H9 (cell line): ENCODE measurements around the gene PDE4A. TPM values are rescaled to one million over a fixed set of nuclear protein-coding genes. Genes with fewer than 3 reads are reported as not detected.
"Not testable (repeated sequence)": the region's sequence is repeated elsewhere in the genome, so short reads cannot be mapped to it uniquely, and the experiment has no call there.

Source experiments
- DNase-seq: peaks from one replicate; pipeline ENCODE4 v3.0.0-alpha.2; 2017
- H2AFZ ChIP-seq: one replicate; pipeline ENCODE4 v1.6.1; 2013; ENCODE audit warnings: mild to moderate bottlenecking, low read length, control low read depth, moderate library complexity
- H2AK5ac ChIP-seq: 2 replicates; pipeline ENCODE4 v1.6.1; 2013; ENCODE audit warnings: low read length, control low read depth, mixed read lengths; ENCODE audit not compliant: insufficient read length
- H2BK120ac ChIP-seq: one replicate; pipeline ENCODE4 v1.6.1; 2013; ENCODE audit warnings: low read depth, mild to moderate bottlenecking, low read length, control low read depth, inconsistent platforms; ENCODE audit not compliant: poor library complexity, severe bottlenecking
- H2BK12ac ChIP-seq: 2 replicates; pipeline ENCODE4 v1.6.1; 2013; ENCODE audit warnings: low read length, control low read depth, mixed read lengths, low read depth; ENCODE audit not compliant: insufficient read length
- H2BK15ac ChIP-seq: 2 replicates; pipeline ENCODE4 v1.6.1; 2013; ENCODE audit warnings: low read depth, low read length, control low read depth
- H2BK20ac ChIP-seq: one replicate; pipeline ENCODE4 v1.6.1; 2013; ENCODE audit warnings: low read depth, mild to moderate bottlenecking, low read length, control low read depth, inconsistent platforms; ENCODE audit not compliant: poor library complexity, severe bottlenecking
- H2BK5ac ChIP-seq: 2 replicates; pipeline ENCODE4 v1.6.1; 2013; ENCODE audit warnings: low read length, control low read depth, mixed read lengths; ENCODE audit not compliant: insufficient read length
- H3K14ac ChIP-seq: 2 replicates; pipeline ENCODE4 v1.6.1; 2013; ENCODE audit warnings: low read length, control low read depth; ENCODE audit not compliant: insufficient read depth
- H3K18ac ChIP-seq: 2 replicates; pipeline ENCODE4 v1.6.1; 2013; ENCODE audit warnings: low read depth, mild to moderate bottlenecking, mixed read lengths, low read length, control low read depth; ENCODE audit not compliant: insufficient read length
- H3K23ac ChIP-seq: 2 replicates; pipeline ENCODE4 v1.6.1; 2013; ENCODE audit warnings: low read length, control low read depth, mixed read lengths, low read depth; ENCODE audit not compliant: insufficient read length
- H3K23me2 ChIP-seq: 2 replicates; pipeline ENCODE4 v1.6.1; 2013; ENCODE audit warnings: low read depth, mild to moderate bottlenecking, mixed read lengths, low read length, control low read depth; ENCODE audit not compliant: insufficient read length, poor library complexity, severe bottlenecking
- H3K27ac ChIP-seq: 2 replicates; pipeline ENCODE4 v1.5.1; 2013; ENCODE audit warnings: low read length, control low read depth, mixed read lengths, low read depth; ENCODE audit not compliant: insufficient read length
- H3K27me3 ChIP-seq: 2 replicates; pipeline ENCODE4 v1.6.1; 2013; ENCODE audit warnings: low read length, control low read depth, inconsistent platforms; ENCODE audit not compliant: insufficient read depth
- H3K4ac ChIP-seq: 2 replicates; pipeline ENCODE4 v1.6.1; 2013; ENCODE audit warnings: low read depth, mild to moderate bottlenecking, control low read depth, inconsistent platforms, low read length, moderate library complexity
- H3K4me1 ChIP-seq: 2 replicates; pipeline ENCODE4 v1.6.1; 2013; ENCODE audit warnings: low read length, control low read depth, inconsistent platforms; ENCODE audit not compliant: insufficient read depth
- H3K4me2 ChIP-seq: 2 replicates; pipeline ENCODE4 v1.6.1; 2013; ENCODE audit warnings: low read length, control low read depth, mixed read lengths; ENCODE audit not compliant: insufficient read length, insufficient read depth
- H3K56ac ChIP-seq: 2 replicates; pipeline ENCODE4 v1.6.1; 2013; ENCODE audit warnings: low read depth, mild to moderate bottlenecking, mixed read lengths, low read length, control low read depth; ENCODE audit not compliant: insufficient read length
- H3K79me1 ChIP-seq: 2 replicates; pipeline ENCODE4 v1.6.1; 2013; ENCODE audit warnings: low read depth, mild to moderate bottlenecking, moderate library complexity, low read length, control low read depth, inconsistent platforms; ENCODE audit not compliant: insufficient read depth, poor library complexity, severe bottlenecking
- H3K79me2 ChIP-seq: 2 replicates; pipeline ENCODE4 v1.6.1; 2013; ENCODE audit warnings: low read length, control low read depth, inconsistent platforms; ENCODE audit not compliant: insufficient read depth
- H3K9ac ChIP-seq: 2 replicates; pipeline ENCODE4 v1.6.1; 2013; ENCODE audit warnings: low read length, control low read depth, mixed read lengths; ENCODE audit not compliant: insufficient read length; ENCODE audit errors: extremely low read depth
- H3K9me3 ChIP-seq: one replicate; pipeline ENCODE4 v1.6.1; 2013; ENCODE audit warnings: low read depth, low read length, inconsistent platforms; ENCODE audit not compliant: control insufficient read depth
- H3T11ph ChIP-seq: one replicate; pipeline ENCODE4 v1.6.1; 2013; ENCODE audit warnings: mild to moderate bottlenecking, low read length, control low read depth, inconsistent platforms
- H4K20me1 ChIP-seq: one replicate; pipeline ENCODE4 v1.6.1; 2013; ENCODE audit not compliant: control insufficient read depth, insufficient read length, insufficient read depth
- H4K5ac ChIP-seq: 2 replicates; pipeline ENCODE4 v1.6.1; 2013; ENCODE audit warnings: low read depth, mild to moderate bottlenecking, mixed read lengths, low read length, control low read depth; ENCODE audit not compliant: insufficient read length
- H4K8ac ChIP-seq: replicated peaks from 2 replicates; pipeline ENCODE4 v1.6.1; 2013; ENCODE audit warnings: low read length, control low read depth, mixed read lengths, low read depth; ENCODE audit not compliant: insufficient read length
- H4K91ac ChIP-seq: 2 replicates; pipeline ENCODE4 v1.6.1; 2013; ENCODE audit warnings: low read depth, mild to moderate bottlenecking, moderate library complexity, mixed read lengths, low read length, control low read depth; ENCODE audit not compliant: insufficient read length
- H3K27ac Mint-ChIP-seq, 3 experiments: 2 replicates in 2 of 3; 3 replicates in 1 of 3; pipeline ENCODE4 v1.8.0; 2020 to 2021; ENCODE audit warnings: mixed read lengths in 3 of 3, mild to moderate bottlenecking in 1 of 3, moderate library complexity in 1 of 3
- H3K27me3 Mint-ChIP-seq: 2 replicates; pipeline ENCODE4 v1.8.0; 2021; ENCODE audit warnings: low read depth, mild to moderate bottlenecking, moderate library complexity, mixed read lengths
- H3K36me3 Mint-ChIP-seq, 3 experiments: 2 replicates in 2 of 3; 3 replicates in 1 of 3; pipeline ENCODE4 v1.8.0; 2020 to 2021; ENCODE audit warnings: low read depth in 3 of 3, mixed read lengths in 3 of 3; ENCODE audit not compliant: insufficient read depth in 1 of 3
- H3K4me1 Mint-ChIP-seq, 2 experiments: 2 replicates each; pipeline ENCODE4 v1.8.0; 2020; ENCODE audit warnings: mixed read lengths in 2 of 2
- H3K4me3 Mint-ChIP-seq, 2 experiments: 2 replicates in 1 of 2; 3 replicates in 1 of 2; pipeline ENCODE4 v1.8.0; 2020 to 2021; ENCODE audit warnings: mild to moderate bottlenecking in 2 of 2, mixed read lengths in 2 of 2, moderate library complexity in 1 of 2
- H3K9me3 Mint-ChIP-seq, 2 experiments: 2 replicates in 1 of 2; 3 replicates in 1 of 2; pipeline ENCODE4 v1.8.0; 2020; ENCODE audit warnings: mild to moderate bottlenecking in 2 of 2, mixed read lengths in 2 of 2, moderate library complexity in 1 of 2
- CTCF ChIP-seq: fragments of 200-600 bp; sonication (generic); conservative IDR thresholded peaks from 3 replicates; pipeline ENCODE4 v1.8.0; 2021; ENCODE audit warnings: antibody characterized with exemption, mild to moderate bottlenecking
- WGBS: extraction: QIAGEN DNeasy Blood & Tissue Kit; methylation state at CpG from one replicate; pipeline ENCODE4 v1.1.7; 2013; ENCODE audit warnings: missing lambda C conversion rate, low lambda C conversion rate, mixed read lengths; ENCODE audit not compliant: insufficient read length; ENCODE audit errors: extremely low coverage; 5-methylcytosine and 5-hydroxymethylcytosine counted together
- total RNA-seq: library from RNA; stranded (reverse); gene quantifications from 2 replicates; pipeline ENCODE4 v1.2.1, GENCODE V29; 2021

Gene PDE4A
- total RNA-seq, 1 experiment from 2014 or later: 8.5 TPM

- no peak overlapping the region for H4K5ac ChIP-seq
- no peak overlapping the region for H2AK5ac ChIP-seq
- H3K23ac ChIP-seq: no peak overlapping the region
- no peak overlapping the region for H3T11ph ChIP-seq
- no peaks in the 10 kb centered on the region for H3K9me3 Mint-ChIP-seq
- H3K4me1 ChIP-seq: no peaks in the 10 kb centered on the region
- no peaks in the 10 kb centered on the region for H4K20me1 ChIP-seq
- no CpG with 5 or more reads among the region's 45 CpGs for WGBS
- peak overlapping the region; percentile 44 for H3K9ac ChIP-seq
- H2BK12ac ChIP-seq: no peak overlapping the region
- peak overlapping the region; percentile 61 to 81 for H3K4me3 Mint-ChIP-seq
- no peak overlapping the region for H4K91ac ChIP-seq
- H3K18ac ChIP-seq: peak overlapping the region; percentile 79
- peaks cover 0 to 4% (median 0%) of the 10 kb centered on the region in 3 experiments; a peak in 2 of 7 replicates for H3K36me3 Mint-ChIP-seq
- no peak overlapping the region for H2AFZ ChIP-seq
- H3K27ac Mint-ChIP-seq: peak overlapping the region in 1 of 3 experiments; percentile 59; a peak in 1 of 7 replicates
- H3K14ac ChIP-seq: peak overlapping the region; percentile 79; the same call in 1 of the 2 replicates
- peaks cover 2 to 11% of the 10 kb centered on the region in 2 experiments; a peak in 3 of 4 replicates for H3K4me1 Mint-ChIP-seq
- H2BK120ac ChIP-seq: no peak overlapping the region
- no peak overlapping the region for H3K27ac ChIP-seq
- H4K8ac ChIP-seq: no peak overlapping the region
- no peak overlapping the region for H3K4ac ChIP-seq
- H3K79me2 ChIP-seq: no peaks in the 10 kb centered on the region
- H3K4me2 ChIP-seq: peak overlapping the region; percentile 51
- no peak overlapping the region for H2BK15ac ChIP-seq
- H3K27me3 ChIP-seq: 0 out of 2 replicates have a peak, but pooled peaks cover 4% of the 10 kb centered on the region
- TF ChIP-seq CTCF: no peak
- H3K56ac ChIP-seq: no peak overlapping the region
- H2BK20ac ChIP-seq: no peak overlapping the region
- no peaks in the 10 kb centered on the region for H3K23me2 ChIP-seq
- DNase-seq: peak; percentile 98
- H2BK5ac ChIP-seq: no peak overlapping the region
- no peaks in the 10 kb centered on the region for H3K79me1 ChIP-seq
- H3K9me3 ChIP-seq: no peaks in the 10 kb centered on the region
- peaks cover 16% of the 10 kb centered on the region for H3K27me3 Mint-ChIP-seq
Measured at GRCh38 chr19:10461047-10461949, 41.0 kb downstream of the PDE4A start.

GRCh38 chr19:10462042-10462441 is 41.7 kb downstream of the PDE4A start:
- WGBS: no CpG with 5 or more reads among the region's 15 CpGs
- not testable (repeated sequence) for H3T11ph ChIP-seq, H3K79me1 ChIP-seq, H3K23ac ChIP-seq, H3K18ac ChIP-seq, H3K9me3 Mint-ChIP-seq, H2BK120ac ChIP-seq, H2BK15ac ChIP-seq, H2BK12ac ChIP-seq, H4K8ac ChIP-seq, H2AK5ac ChIP-seq, H4K20me1 ChIP-seq, H4K5ac ChIP-seq, H3K4me1 ChIP-seq, H3K4ac ChIP-seq, H2BK20ac ChIP-seq, H3K79me2 ChIP-seq, H3K36me3 Mint-ChIP-seq, H3K27ac ChIP-seq, H3K9ac ChIP-seq, H3K27ac Mint-ChIP-seq, H4K91ac ChIP-seq, H2AFZ ChIP-seq, H3K9me3 ChIP-seq, H3K23me2 ChIP-seq, H3K56ac ChIP-seq, DNase-seq, H2BK5ac ChIP-seq, H3K27me3 ChIP-seq
- peak overlapping the region; percentile 61 to 81 for H3K4me3 Mint-ChIP-seq
- H3K4me1 Mint-ChIP-seq: peaks cover 2 to 15% of the 10 kb centered on the region in 2 experiments; a peak in 3 of 4 replicates
- H3K27me3 Mint-ChIP-seq: peaks cover 16% of the 10 kb centered on the region
- peak overlapping the region; percentile 38; the same call in 1 of the 2 replicates for H3K14ac ChIP-seq
- peak overlapping the region; percentile 51 for H3K4me2 ChIP-seq
